Epidermal melanocyte (primary cell): ENCODE data around the gene DTX1.

Source experiments
- DNase-seq: peaks from one replicate; pipeline ENCODE4 v3.0.0; 2011; ENCODE audit warnings: low spot score; ENCODE audit not compliant: insufficient read length

The DTX1 gene

GRCh38 chr12:113070117-113070906, 13.8 kb downstream of the DTX1 start:
- DNase-seq = no peak

GRCh38 chr12:113071135-113072112, 14.9 kb downstream of the DTX1 start:
- DNase-seq = no peak

GRCh38 chr12:113072136-113072535, 15.6 kb downstream of the DTX1 start:
- no peak for DNase-seq

- DNase-seq = no peak
Observed at GRCh38 chr12:113073586-113073985, 17.1 kb downstream of the DTX1 start.

GRCh38 chr12:113075137-113075683, 18.7 kb downstream of the DTX1 start:
- no peak for DNase-seq

- no peak for DNase-seq
Observed at GRCh38 chr12:113077057-113077858, 20.7 kb downstream of the DTX1 start.

GRCh38 chr12:113077859-113078255, 21.3 kb downstream of the DTX1 start:
- no peak for DNase-seq

GRCh38 chr12:113081873-113082272, 25.3 kb downstream of the DTX1 start:
- no peak for DNase-seq

GRCh38 chr12:113082486-113083148, 26.1 kb downstream of the DTX1 start:
- DNase-seq = no peak

GRCh38 chr12:113083863-113084435, 27.4 kb downstream of the DTX1 start:
- DNase-seq = no peak

- DNase-seq = no peak
Observed at GRCh38 chr12:113086249-113087164, 30.0 kb downstream of the DTX1 start.

GRCh38 chr12:113087193-113087592, 30.7 kb downstream of the DTX1 start:
- DNase-seq = no peak

GRCh38 chr12:113088037-113088436, 31.5 kb downstream of the DTX1 start:
- no peak for DNase-seq

- DNase-seq = no peak
Observed at GRCh38 chr12:113088971-113089756, 32.6 kb downstream of the DTX1 start.

- DNase-seq = no peak
Observed at GRCh38 chr12:113089839-113090238, 33.3 kb downstream of the DTX1 start.

GRCh38 chr12:113090740-113091139, 34.2 kb downstream of the DTX1 start:
- no peak for DNase-seq

- DNase-seq = no peak
Observed at GRCh38 chr12:113091506-113091905, 35.0 kb downstream of the DTX1 start.
